GM19395 (cell line): ENCODE measurements around the gene EPHB1.

ENCODE experiments used
- ATAC-seq: cut with Tn5 transposase; IDR thresholded peaks from one replicate; pipeline ENCODE4 v1.9.1; 2021; ENCODE audit warnings: mild to moderate bottlenecking, moderate library complexity; ENCODE audit not compliant: unreplicated experiment

Gene EPHB1

GRCh38 chr3:135181408-135181807, 386.3 kb downstream of the EPHB1 start:
- ATAC-seq = no peak

- no peak for ATAC-seq
Measured at GRCh38 chr3:135182364-135182998, 387.4 kb downstream of the EPHB1 start.

GRCh38 chr3:135190658-135191057, 395.6 kb downstream of the EPHB1 start:
- ATAC-seq = no peak

GRCh38 chr3:135191708-135192107, 396.6 kb downstream of the EPHB1 start:
- no peak for ATAC-seq

- no peak for ATAC-seq
Measured at GRCh38 chr3:135192929-135193328, 397.9 kb downstream of the EPHB1 start.

GRCh38 chr3:135197246-135197645, 402.2 kb downstream of the EPHB1 start:
- no peak for ATAC-seq

- no peak for ATAC-seq
Measured at GRCh38 chr3:135197856-135198255, 402.8 kb downstream of the EPHB1 start.

GRCh38 chr3:135199137-135199536, 404.1 kb downstream of the EPHB1 start:
- no peak for ATAC-seq

GRCh38 chr3:135203026-135203425, 408.0 kb downstream of the EPHB1 start:
- no peak for ATAC-seq

- no peak for ATAC-seq
Measured at GRCh38 chr3:135213213-135213612, 418.2 kb downstream of the EPHB1 start.

- ATAC-seq = no peak
Measured at GRCh38 chr3:135213822-135214221, 418.8 kb downstream of the EPHB1 start.

GRCh38 chr3:135214400-135214799, 419.3 kb downstream of the EPHB1 start:
- ATAC-seq = no peak

- no peak for ATAC-seq
Measured at GRCh38 chr3:135215516-135215915, 420.5 kb downstream of the EPHB1 start.

GRCh38 chr3:135216659-135217058, 421.6 kb downstream of the EPHB1 start:
- ATAC-seq = no peak

GRCh38 chr3:135217730-135218129, 422.7 kb downstream of the EPHB1 start:
- ATAC-seq = no peak

GRCh38 chr3:135218304-135218703, 423.2 kb downstream of the EPHB1 start:
- no peak for ATAC-seq

GRCh38 chr3:135218782-135219181, 423.7 kb downstream of the EPHB1 start:
- ATAC-seq = no peak

GRCh38 chr3:135224815-135225362, 429.8 kb downstream of the EPHB1 start:
- no peak for ATAC-seq

- peak; percentile 75 for ATAC-seq
Measured at GRCh38 chr3:135226057-135226456, 431.0 kb downstream of the EPHB1 start.

GRCh38 chr3:135228201-135228600, 433.1 kb downstream of the EPHB1 start:
- no peak for ATAC-seq

GRCh38 chr3:135229018-135229495, 434.0 kb downstream of the EPHB1 start:
- ATAC-seq = no peak

GRCh38 chr3:135231737-135232136, 436.7 kb downstream of the EPHB1 start:
- ATAC-seq = no peak

GRCh38 chr3:135232226-135232625, 437.2 kb downstream of the EPHB1 start:
- no peak for ATAC-seq
